ENCODE measurements around the gene PYGB.

Gene PYGB

DNA sequence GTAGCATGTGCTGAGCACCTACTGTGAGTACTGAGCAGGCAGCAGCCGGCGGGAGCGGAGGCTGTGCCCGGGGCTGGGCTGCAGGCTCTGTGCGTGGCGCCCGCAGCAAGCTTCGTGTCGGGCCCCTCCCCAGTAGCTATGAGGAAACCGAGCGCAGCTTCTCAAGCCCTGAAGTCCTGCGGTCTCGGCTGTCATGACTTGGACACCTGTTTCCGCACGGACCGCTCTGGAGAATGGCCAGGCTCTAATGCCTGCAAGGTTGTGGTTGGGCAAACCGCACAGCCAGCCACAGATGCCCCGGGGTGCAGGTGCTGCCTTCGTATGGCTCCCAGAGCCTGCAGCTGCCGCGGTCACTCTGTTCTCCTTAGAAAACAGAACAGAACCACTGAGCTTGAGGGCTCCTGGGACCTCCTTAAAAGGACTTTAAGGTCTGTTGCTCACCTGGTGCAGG is 33.7 kb downstream of the PYGB start:
- Mint-ChIP-seq H3K9me3 (no peaks in the 10 kb centered on the region), H3K27ac (peak overlapping the region; percentile 85), H3K36me3 (peaks cover 20% of the 10 kb centered on the region), H3K4me3 (no peak overlapping the region), H3K4me1 (peaks cover 13% of the 10 kb centered on the region), H3K27me3 (no peaks in the 10 kb centered on the region)
- CTCF ChIA-PET: interaction anchor here (1.7 kb wide), 1 partner anchor 14 kb away, joined by 7 read pairs; no protein-coding TSS in a partner anchor
- DNase-seq: peak; percentile 36

DNA sequence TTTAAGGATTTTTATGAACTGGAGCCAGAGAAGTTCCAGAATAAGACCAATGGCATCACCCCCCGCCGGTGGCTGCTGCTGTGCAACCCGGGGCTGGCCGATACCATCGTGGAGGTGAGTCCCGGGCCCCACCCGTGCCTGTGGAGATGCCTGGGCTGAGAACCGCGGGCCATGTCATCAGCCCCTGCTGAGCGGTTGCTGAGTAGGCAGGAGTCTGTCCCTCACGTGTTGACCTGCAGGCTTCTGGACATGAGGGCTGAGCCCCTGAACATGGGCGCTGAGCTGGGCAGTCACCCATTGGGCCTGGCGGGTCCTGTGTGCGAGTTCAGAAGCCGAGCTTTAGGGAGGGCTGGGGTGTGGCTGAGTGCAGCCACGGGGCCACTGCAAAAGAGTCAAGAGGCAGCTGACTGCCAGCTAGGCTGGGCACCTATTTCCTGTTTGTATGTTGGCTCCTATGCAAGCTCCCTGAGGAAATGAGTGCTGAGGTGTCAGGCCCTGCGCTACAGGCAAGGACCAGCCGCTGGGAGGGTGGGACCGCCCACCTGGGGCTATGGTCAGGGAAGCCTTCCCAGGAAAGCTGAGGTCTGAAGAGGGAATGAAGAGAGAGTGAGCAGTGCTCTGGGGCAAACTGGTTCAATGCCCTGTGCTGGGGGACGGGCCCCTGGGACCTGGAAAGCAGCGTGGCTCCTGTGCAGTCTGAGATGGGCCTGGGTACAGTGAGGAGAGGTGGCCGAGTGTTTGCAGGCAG is 34.3 kb downstream of the PYGB start:
- DNase-seq: peak; percentile 19
- Mint-ChIP-seq H3K9me3 (no peaks in the 10 kb centered on the region), H3K27ac (peak overlapping the region; percentile 85), H3K4me3 (no peak overlapping the region), H3K36me3 (peaks cover 25% of the 10 kb centered on the region), H3K27me3 (no peaks in the 10 kb centered on the region), H3K4me1 (peaks cover 13% of the 10 kb centered on the region)
- CTCF ChIA-PET: interaction anchor here (1.7 kb wide), 1 partner anchor 14 kb away, joined by 7 read pairs; no protein-coding TSS in a partner anchor

- H3K9me3 Mint-ChIP-seq: no peaks in the 10 kb centered on the region
- H3K27ac Mint-ChIP-seq: peak overlapping the region; percentile 42
- CTCF ChIA-PET: interaction anchor here (1.7 kb wide), 1 partner anchor 13 kb away, joined by 7 read pairs; no protein-coding TSS in a partner anchor
- H3K27me3 Mint-ChIP-seq: no peaks in the 10 kb centered on the region
- H3K4me1 Mint-ChIP-seq: peaks cover 13% of the 10 kb centered on the region
- peaks cover 26% of the 10 kb centered on the region for H3K36me3 Mint-ChIP-seq
- H3K4me3 Mint-ChIP-seq: no peak overlapping the region
- DNase-seq: no peak
These were observed 34.9 kb downstream of the PYGB start for GRCh38 chr20:25282796-25283195.

DNA sequence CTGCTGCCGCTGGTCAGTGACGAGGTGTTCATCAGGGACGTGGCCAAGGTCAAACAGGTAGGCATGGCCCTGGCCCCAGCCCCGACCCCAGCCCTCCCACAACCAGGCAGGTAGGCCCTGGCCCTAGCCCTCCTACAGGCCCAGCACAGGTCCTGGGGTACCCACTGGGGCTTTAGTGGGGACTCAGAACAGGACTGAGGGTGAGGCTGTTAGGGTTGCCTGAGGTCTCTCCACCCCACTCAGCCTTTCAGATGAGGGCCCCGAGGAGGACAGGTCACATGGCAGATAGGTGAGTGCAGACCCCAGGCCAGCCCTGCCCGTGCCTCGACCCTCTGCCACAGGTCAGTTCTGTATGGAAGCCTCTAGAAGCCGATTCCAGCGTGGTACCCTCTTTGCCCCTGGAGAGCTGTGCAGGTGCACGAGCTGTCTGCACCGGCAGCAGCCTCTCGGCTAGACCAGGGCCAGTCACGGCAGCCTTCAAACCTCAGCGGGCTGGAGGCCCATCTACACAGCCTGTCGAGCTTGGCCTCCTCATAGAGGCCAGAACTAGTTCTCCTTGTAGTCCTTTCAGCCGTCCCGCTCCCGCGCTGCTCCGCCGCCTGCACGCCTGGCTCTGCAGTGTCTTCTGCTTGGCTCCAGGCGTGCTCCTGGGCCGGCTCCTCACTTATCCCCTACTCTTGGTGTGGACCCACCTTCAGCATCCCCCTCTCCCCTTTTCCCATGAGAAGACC is 35.5 kb downstream of the PYGB start:
- Mint-ChIP-seq H3K36me3 (peaks cover 26% of the 10 kb centered on the region), H3K4me1 (peaks cover 13% of the 10 kb centered on the region)

GRCh38 chr20:25284131-25284601 is 36.3 kb downstream of the PYGB start:
- DNase-seq: no peak
- CTCF ChIA-PET: no interaction called here
- no peak overlapping the region for H3K4me3 Mint-ChIP-seq
- H3K27me3 Mint-ChIP-seq: no peaks in the 10 kb centered on the region
- no peaks in the 10 kb centered on the region for H3K9me3 Mint-ChIP-seq
- H3K4me1 Mint-ChIP-seq: peaks cover 13% of the 10 kb centered on the region
- H3K36me3 Mint-ChIP-seq: peaks cover 28% of the 10 kb centered on the region
- H3K27ac Mint-ChIP-seq: peak overlapping the region; percentile 42

More for the DNA sequence above, 35.5 kb downstream of the PYGB start:
- Mint-ChIP-seq H3K4me3 (no peak overlapping the region), H3K9me3 (no peaks in the 10 kb centered on the region), H3K27me3 (no peaks in the 10 kb centered on the region), H3K27ac (peak overlapping the region; percentile 42)
- peak; percentile 21 for DNase-seq
- CTCF ChIA-PET: no interaction called here

DNA sequence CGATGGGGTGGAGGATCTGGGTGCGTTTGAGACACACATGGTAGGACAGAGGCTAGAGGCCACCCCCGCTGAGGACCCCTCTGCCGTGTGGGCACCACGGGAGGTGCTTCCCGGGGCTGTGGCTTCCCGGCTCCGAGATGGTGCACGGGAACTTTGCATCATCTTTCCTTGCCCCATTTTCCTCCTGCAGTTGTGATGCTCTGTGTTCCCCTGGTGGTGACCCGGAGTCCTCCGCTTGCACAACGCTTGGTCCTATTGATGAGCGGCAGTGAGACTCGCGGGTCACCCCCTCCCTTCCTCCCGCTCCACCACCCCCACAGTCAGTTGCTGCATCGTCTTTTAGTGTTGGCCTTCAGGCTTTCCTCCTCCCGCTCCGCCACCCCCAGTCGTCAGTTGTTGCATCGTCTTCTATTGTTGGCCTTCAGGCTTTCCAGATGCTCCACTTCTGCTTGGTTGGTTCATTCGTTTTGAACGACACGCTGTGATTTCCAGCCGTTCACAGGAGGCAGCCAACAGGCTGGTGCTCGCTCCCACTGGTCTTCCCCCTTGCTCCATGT is 37.3 kb downstream of the PYGB start:
- Mint-ChIP-seq H3K27ac (no peak overlapping the region), H3K36me3 (peaks cover 28% of the 10 kb centered on the region), H3K4me1 (peaks cover 13% of the 10 kb centered on the region), H3K9me3 (no peaks in the 10 kb centered on the region), H3K27me3 (no peaks in the 10 kb centered on the region), H3K4me3 (no peak overlapping the region)
- CTCF ChIA-PET: no interaction called here
- peak; percentile 16 for DNase-seq

GRCh38 chr20:25285856-25286798 is 38.2 kb downstream of the PYGB start:
- Mint-ChIP-seq H3K9me3 (no peaks in the 10 kb centered on the region), H3K36me3 (peaks cover 28% of the 10 kb centered on the region), H3K4me1 (peaks cover 13% of the 10 kb centered on the region), H3K4me3 (no peak overlapping the region), H3K27ac (no peak overlapping the region), H3K27me3 (no peaks in the 10 kb centered on the region)
- CTCF ChIA-PET: no interaction called here
- DNase-seq: peak; percentile 14

- Mint-ChIP-seq H3K4me3 (no peak overlapping the region), H3K4me1 (peaks cover 9% of the 10 kb centered on the region), H3K36me3 (peaks cover 31% of the 10 kb centered on the region), H3K27ac (no peak overlapping the region), H3K27me3 (no peaks in the 10 kb centered on the region), H3K9me3 (no peaks in the 10 kb centered on the region)
- CTCF ChIA-PET: interaction anchor here (1.2 kb wide), 1 partner anchor 112 kb away, joined by 3 read pairs; no protein-coding TSS in a partner anchor
- DNase-seq: peak; percentile 7
These were observed 39.0 kb downstream of the PYGB start for GRCh38 chr20:25286917-25287316.

- Mint-ChIP-seq H3K27me3 (no peaks in the 10 kb centered on the region), H3K9me3 (no peaks in the 10 kb centered on the region), H3K4me1 (peaks cover under 1% of the 10 kb centered on the region), H3K4me3 (no peak overlapping the region), H3K36me3 (peaks cover 26% of the 10 kb centered on the region), H3K27ac (no peak overlapping the region)
- DNase-seq: peak; percentile 16
- CTCF ChIA-PET: interaction anchor here (1.2 kb wide), 1 partner anchor 111 kb away, joined by 3 read pairs; no protein-coding TSS in a partner anchor
These were observed 39.9 kb downstream of the PYGB start for GRCh38 chr20:25287631-25288290.

DNA sequence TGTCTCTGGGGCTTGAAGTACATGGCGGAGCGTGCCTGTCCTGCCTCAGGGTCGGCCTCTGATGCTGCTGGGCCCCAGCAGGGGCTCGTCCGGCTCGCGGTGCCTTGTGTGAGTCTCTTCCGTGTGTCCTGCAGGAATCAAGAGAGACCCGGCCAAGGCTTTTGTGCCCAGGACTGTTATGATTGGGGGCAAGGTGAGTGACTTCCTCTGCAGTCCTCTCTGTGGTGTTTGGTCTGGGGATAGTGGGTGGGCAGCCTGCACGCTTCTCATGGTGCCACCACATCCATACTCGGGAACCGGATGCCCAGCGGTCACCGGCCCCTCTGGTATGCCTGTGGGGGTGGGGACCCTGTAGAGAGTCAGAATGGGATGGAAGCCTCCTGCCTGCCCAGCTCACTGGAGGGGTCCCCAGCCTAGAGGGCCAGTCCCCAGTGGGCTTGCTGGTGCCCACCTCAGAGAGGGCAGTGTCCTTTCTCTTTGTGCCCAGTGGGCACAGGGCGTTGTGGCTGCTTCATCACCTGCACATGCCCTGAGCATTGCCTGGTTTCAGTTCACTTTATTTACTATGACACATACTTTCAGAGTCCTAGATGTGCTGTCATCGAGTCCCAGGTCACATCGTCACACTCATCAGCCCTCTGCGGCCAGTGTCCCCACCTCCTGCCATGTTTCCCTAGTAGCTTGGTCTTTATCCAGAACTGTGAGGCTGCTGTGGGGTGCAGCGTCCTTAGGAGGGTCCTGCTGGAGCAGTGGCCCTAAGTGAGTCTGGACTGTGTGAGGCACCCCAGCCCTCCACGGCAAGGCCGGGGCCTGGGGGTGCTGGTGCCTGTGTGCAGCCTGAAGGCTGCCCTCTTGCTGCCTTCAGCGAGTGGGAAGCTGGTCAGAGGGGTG is 40.7 kb downstream of the PYGB start:
- Mint-ChIP-seq H3K4me1 (no peaks in the 10 kb centered on the region), H3K9me3 (no peaks in the 10 kb centered on the region), H3K4me3 (no peak overlapping the region), H3K27ac (peak overlapping the region; percentile 65), H3K27me3 (no peaks in the 10 kb centered on the region), H3K36me3 (peaks cover 28% of the 10 kb centered on the region)
- CTCF ChIA-PET: no interaction called here
- peak; percentile 13 for DNase-seq

DNA sequence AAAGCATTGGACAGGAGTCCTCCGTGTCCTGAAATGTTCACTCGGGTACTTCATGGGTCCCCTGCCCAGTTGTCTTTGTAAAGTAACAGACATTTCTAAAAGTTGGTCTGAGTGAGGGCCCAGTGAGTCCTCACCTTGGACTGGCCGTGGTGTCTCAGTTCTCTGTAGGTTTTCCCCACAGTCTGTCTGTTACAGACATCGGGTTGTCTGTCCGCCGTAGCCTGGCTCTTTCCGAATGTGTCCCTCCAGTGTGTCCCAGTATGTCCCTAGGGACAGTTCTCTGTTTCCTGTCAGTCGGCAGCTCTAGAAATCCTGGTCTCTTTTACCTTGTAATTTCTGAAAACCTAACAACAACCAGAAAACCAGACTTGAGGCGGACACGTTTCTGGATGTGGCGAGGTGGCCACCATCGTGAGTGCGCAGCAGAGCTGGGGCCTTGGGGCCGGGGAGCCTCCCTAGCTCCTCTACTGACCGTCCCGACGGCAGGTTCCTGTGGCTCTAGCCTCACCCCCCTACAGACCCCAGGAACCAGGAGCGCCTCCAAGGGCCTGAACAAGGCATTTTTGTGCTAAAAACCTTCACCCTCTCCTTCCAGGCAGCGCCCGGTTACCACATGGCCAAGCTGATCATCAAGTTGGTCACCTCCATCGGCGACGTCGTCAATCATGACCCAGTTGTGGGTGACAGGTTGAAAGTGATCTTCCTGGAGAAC is 42.2 kb downstream of the PYGB start:
- Mint-ChIP-seq H3K36me3 (peaks cover 24% of the 10 kb centered on the region), H3K27ac (no peak overlapping the region), H3K4me3 (no peak overlapping the region), H3K4me1 (no peaks in the 10 kb centered on the region), H3K27me3 (no peaks in the 10 kb centered on the region), H3K9me3 (no peaks in the 10 kb centered on the region)
- DNase-seq: no peak
- CTCF ChIA-PET: no interaction called here

All from activated naive CD4-positive, alpha-beta T cell treated with anti-CD3 and anti-CD28 coated beads, Interleukin-2, amount 10 ng/mL, durations not matched to agents 7 days and 5 days (primary cell).